Activated CD8-positive, alpha-beta memory T cell treated with anti-CD3 and anti-CD28 coated beads, Interleukin-2, amount 10 ng/mL, durations not matched to agents 7 days and 5 days (primary cell): ENCODE results near the gene HDGFL2. TPM values are rescaled to one million over a fixed set of nuclear protein-coding genes. Genes with fewer than 3 reads are reported as not detected.

Experiments
- ATAC-seq: fragments of 150-1000 bp; cut with Tn5 transposase; one replicate; pipeline ENCODE4 v1.10.0; 2021; ENCODE audit warnings: moderate library complexity
- CTCF ChIA-PET: fragments of 350-600 bp; sonication (Branson Sonifier 250); formaldehyde crosslinking; loops from one replicate; lab custom pipeline; 2021; ENCODE audit warnings: antibody characterized with exemption; lab: Charles Lee
- DNase-seq: peaks from one replicate; pipeline ENCODE4 v3.0.0-alpha.2; 2020
- H3K27ac Mint-ChIP-seq: one replicate; pipeline ENCODE4 v1.8.0; 2021; ENCODE audit warnings: mild to moderate bottlenecking, mixed read lengths
- H3K27me3 Mint-ChIP-seq: one replicate; pipeline ENCODE4 v1.8.0; 2021; ENCODE audit warnings: mixed read lengths
- H3K36me3 Mint-ChIP-seq: one replicate; pipeline ENCODE4 v1.8.0; 2021; ENCODE audit warnings: mild to moderate bottlenecking, mixed read lengths
- H3K4me1 Mint-ChIP-seq: one replicate; pipeline ENCODE4 v1.8.0; 2021; ENCODE audit warnings: mixed read lengths
- H3K4me3 Mint-ChIP-seq: one replicate; pipeline ENCODE4 v1.8.0; 2021; ENCODE audit warnings: mild to moderate bottlenecking, moderate library complexity, mixed read lengths
- H3K9me3 Mint-ChIP-seq: one replicate; pipeline ENCODE4 v1.8.0; 2022; ENCODE audit warnings: low read depth, mixed read lengths
- total RNA-seq, 2 experiments: library from RNA; stranded (reverse); gene quantifications; one replicate each; pipeline ENCODE4 v1.2.3, GENCODE V29; 2021

The HDGFL2 gene
- total RNA-seq, 2 experiments from 2014 or later = 57.8 to 60.2 TPM

- CTCF ChIA-PET = interaction anchor here (0.7 to 3.1 kb wide), 11 partner anchors 11 to 709 kb away, joined by 3 to 16 read pairs (median 5); partner anchors contain the start of genes CHAF1A, MRPL54, SH3GL1 and TMIGD2
- peak; percentile 99 for DNase-seq
These were observed 509 bp upstream of the HDGFL2 start for GRCh38 chr19:4471403-4472173.

DNA sequence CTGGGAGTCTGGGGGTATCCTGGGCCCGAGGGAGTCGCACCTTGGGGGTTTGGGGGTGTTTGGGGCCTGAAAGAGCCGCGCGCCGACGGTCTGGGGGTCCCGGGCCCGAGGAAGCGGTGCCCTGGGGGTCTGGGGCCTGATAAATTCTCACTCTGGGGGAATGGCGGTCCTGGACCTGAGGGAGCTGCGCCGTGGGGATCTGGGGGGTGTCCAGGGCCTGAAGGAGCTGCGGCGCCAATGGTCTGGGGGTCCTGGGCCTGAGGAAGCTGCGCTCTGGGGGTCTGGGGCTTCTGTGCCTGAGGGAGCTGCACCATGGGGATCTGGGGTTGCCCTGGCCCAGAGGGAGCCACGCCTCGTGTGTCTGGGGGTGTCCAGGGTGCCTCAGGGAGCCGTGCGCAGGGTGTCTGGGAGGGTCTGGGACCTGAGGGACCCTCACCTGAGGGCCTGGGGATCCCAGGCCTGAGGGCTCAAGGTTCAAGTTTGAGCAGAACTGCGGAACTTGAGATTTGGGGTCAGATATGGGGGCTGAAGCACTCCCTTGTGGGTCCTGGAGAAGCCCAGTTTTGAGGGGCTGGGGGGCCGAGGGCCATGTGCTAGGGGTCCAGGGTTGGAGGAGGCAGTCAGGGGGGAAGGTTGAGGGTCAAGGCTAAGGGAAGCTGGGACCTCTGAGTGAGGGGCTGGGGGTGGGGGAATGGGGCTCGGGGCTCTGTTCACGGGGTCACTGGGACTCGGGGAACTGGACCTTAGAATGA is 1.1 kb downstream of the HDGFL2 start:
- Mint-ChIP-seq H3K27ac (peak overlapping the region; percentile 59), H3K27me3 (no peaks in the 10 kb centered on the region), H3K4me1 (peaks cover 23% of the 10 kb centered on the region), H3K36me3 (peaks cover 5% of the 10 kb centered on the region), H3K4me3 (peak overlapping the region; percentile 72), H3K9me3 (no peaks in the 10 kb centered on the region)
- CTCF ChIA-PET = interaction anchor here (1.2 to 3.1 kb wide), 2 partner anchors 10 to 51 kb away, joined by 3 to 16 read pairs; no protein-coding TSS in a partner anchor
- ATAC-seq (no peak), DNase-seq (peak; percentile 40)

More at GRCh38 chr19:4471403-4472173, 509 bp upstream of the HDGFL2 start:
- Mint-ChIP-seq H3K9me3 (no peaks in the 10 kb centered on the region), H3K4me3 (no peak overlapping the region), H3K27me3 (no peaks in the 10 kb centered on the region), H3K36me3 (peaks cover 3% of the 10 kb centered on the region), H3K4me1 (peaks cover 23% of the 10 kb centered on the region), H3K27ac (no peak overlapping the region)
- peak; percentile 91 for ATAC-seq

- H3K4me1 Mint-ChIP-seq = peaks cover 23% of the 10 kb centered on the region
- no peak for ATAC-seq
- CTCF ChIA-PET = interaction anchor here (1.2 to 3.1 kb wide), 2 partner anchors 11 to 50 kb away, joined by 3 to 16 read pairs; no protein-coding TSS in a partner anchor
- peak overlapping the region; percentile 72 for H3K4me3 Mint-ChIP-seq
- peaks cover 5% of the 10 kb centered on the region for H3K36me3 Mint-ChIP-seq
- H3K9me3 Mint-ChIP-seq = no peaks in the 10 kb centered on the region
- peak overlapping the region; percentile 70 for H3K27ac Mint-ChIP-seq
- no peak for DNase-seq
- no peaks in the 10 kb centered on the region for H3K27me3 Mint-ChIP-seq
These were observed 1.8 kb downstream of the HDGFL2 start for GRCh38 chr19:4473763-4474513.

GRCh38 chr19:4474514-4475022 is 2.5 kb downstream of the HDGFL2 start:
- no peaks in the 10 kb centered on the region for H3K9me3 Mint-ChIP-seq
- no peak for DNase-seq
- peaks cover 5% of the 10 kb centered on the region for H3K36me3 Mint-ChIP-seq
- peaks cover 21% of the 10 kb centered on the region for H3K4me1 Mint-ChIP-seq
- ATAC-seq = no peak
- CTCF ChIA-PET = interaction anchor here (0.7 kb wide), 1 partner anchor 485 kb away, joined by 3 read pairs; no protein-coding TSS in a partner anchor
- peak overlapping the region; percentile 72 for H3K4me3 Mint-ChIP-seq
- H3K27me3 Mint-ChIP-seq = no peaks in the 10 kb centered on the region
- H3K27ac Mint-ChIP-seq = peak overlapping the region; percentile 70

DNA sequence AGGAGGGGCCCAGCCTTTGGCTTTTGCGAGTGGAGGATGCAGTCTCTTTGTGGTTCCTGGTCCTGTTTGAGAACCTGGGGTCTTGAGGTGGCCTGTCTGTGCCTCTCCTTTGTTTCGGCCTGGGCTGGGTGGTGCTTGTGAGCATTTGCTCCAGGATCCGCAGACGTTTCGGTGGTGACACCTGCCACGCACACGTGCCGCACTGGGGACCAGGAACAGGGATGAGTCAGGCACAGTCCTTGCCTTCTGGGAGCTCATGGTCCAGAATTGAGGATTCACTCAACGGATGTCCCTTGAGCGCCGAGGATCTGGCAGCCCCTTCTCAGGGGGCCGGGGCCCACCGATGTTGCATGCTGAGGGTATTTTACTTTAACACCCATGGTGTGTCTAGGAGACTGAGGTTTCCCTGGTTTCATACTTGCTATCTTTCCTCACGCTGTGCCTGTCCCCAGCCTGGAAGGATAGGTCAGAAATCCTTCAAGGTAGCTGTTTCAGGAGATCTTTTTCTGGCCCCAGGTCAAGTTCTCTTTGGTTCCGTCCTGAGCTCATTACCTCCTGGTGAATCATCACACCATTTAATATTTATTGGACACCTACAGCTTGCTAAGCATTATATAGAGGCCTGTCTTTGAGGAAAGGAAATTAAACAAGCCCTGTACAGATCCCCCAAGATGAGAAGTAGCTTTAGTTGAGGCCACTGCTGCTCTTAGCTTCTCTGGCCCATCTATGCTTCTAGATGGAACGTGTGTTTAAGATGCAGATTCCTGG is 5.1 kb downstream of the HDGFL2 start:
- H3K36me3 Mint-ChIP-seq = peaks cover 5% of the 10 kb centered on the region
- DNase-seq = no peak
- no peak overlapping the region for H3K27ac Mint-ChIP-seq
- CTCF ChIA-PET = interaction anchor here (0.7 kb wide), 1 partner anchor 48 kb away, joined by 3 read pairs; no protein-coding TSS in a partner anchor
- no peaks in the 10 kb centered on the region for H3K9me3 Mint-ChIP-seq
- H3K4me3 Mint-ChIP-seq = no peak overlapping the region
- ATAC-seq = no peak
- H3K4me1 Mint-ChIP-seq = peaks cover 16% of the 10 kb centered on the region
- H3K27me3 Mint-ChIP-seq = no peaks in the 10 kb centered on the region

DNA sequence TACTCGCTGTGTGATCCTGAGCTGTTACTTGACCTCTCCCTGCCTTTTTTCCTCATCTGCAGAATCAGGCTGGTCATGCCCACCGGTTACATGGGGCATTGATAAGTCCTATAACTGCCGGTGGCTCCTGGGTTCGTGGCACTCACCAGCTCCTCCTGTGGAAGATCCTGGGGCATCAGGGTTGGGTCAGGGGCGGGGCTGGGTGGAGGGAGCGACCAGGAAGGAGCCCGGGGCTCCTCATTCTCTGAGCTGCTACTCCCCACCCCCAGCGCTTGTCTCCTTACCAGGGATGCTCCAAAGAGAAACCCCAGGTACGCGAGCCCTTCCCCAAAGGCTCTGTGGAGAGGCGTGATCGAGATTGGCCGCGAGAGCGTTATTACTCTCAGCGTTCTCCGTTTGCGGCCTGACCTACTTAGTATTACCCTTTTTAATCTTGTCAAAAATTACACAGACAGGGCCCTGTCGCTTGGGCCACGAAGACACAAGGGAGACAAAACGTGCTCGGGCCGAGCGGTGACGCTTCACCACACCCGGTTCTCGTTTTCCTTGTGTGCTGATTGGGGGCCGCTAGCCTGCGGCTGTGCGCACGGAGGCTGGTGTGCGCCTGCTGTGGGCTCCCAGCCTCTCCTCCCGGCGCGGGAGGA is 10.7 kb downstream of the HDGFL2 start:
- H3K27me3 Mint-ChIP-seq = no peaks in the 10 kb centered on the region
- no peaks in the 10 kb centered on the region for H3K9me3 Mint-ChIP-seq
- CTCF ChIA-PET = no interaction called here
- DNase-seq (no peak), ATAC-seq (no peak)
- H3K4me3 Mint-ChIP-seq = no peak overlapping the region
- H3K4me1 Mint-ChIP-seq = peaks cover 3% of the 10 kb centered on the region
- H3K27ac Mint-ChIP-seq = no peak overlapping the region
- H3K36me3 Mint-ChIP-seq = peaks cover 12% of the 10 kb centered on the region

DNA sequence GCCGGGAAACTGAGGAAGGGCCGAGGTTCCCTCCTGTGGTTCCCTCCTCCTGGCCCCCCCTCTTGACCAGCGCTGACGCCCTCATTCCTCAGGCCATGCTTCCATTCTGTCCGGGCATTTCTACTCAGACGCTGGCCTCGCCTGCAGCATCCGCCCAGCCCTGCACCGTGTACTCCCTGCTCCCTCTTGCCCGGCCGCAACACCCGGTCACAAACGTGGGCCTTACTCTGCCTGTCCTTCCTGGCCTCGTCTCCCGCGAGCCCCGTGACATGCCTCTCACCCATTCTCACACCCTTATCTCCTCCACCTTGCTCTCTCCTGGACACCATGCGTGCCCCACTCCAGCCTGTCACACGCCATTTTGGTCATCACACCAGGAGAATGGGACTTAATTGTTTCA is 11.3 kb downstream of the HDGFL2 start:
- no peak for DNase-seq
- Mint-ChIP-seq H3K36me3 (peaks cover 10% of the 10 kb centered on the region), H3K27ac (no peak overlapping the region), H3K9me3 (no peaks in the 10 kb centered on the region), H3K4me1 (peaks cover 3% of the 10 kb centered on the region), H3K4me3 (no peak overlapping the region), H3K27me3 (no peaks in the 10 kb centered on the region)
- no peak for ATAC-seq
- CTCF ChIA-PET = interaction anchor here (0.7 kb wide), 1 partner anchor 274 kb away, joined by 3 read pairs; no protein-coding TSS in a partner anchor

- Mint-ChIP-seq H3K36me3 (peaks cover 25% of the 10 kb centered on the region), H3K27me3 (no peaks in the 10 kb centered on the region), H3K27ac (no peak overlapping the region), H3K9me3 (no peaks in the 10 kb centered on the region), H3K4me3 (no peak overlapping the region), H3K4me1 (peaks cover 3% of the 10 kb centered on the region)
- DNase-seq = no peak
- CTCF ChIA-PET = no interaction called here
- no peak for ATAC-seq
These were observed 15.5 kb downstream of the HDGFL2 start for GRCh38 chr19:4487572-4487971.

DNA sequence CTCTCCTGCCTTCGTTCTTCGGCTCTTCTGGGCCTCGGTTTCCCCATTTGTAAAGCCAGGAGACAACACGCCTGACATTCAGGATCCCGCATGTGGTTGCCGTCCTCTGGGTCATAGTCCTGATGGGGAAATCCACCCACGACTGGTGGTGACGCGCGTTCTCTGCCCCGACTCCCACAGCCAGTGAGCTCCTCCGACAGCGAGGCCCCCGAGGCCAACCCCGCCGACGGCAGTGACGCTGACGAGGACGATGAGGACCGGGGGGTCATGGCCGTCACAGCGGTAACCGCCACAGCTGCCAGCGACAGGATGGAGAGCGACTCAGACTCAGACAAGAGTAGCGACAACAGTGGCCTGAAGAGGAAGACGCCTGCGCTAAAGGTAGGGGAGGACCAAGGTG is 16.4 kb downstream of the HDGFL2 start:
- ATAC-seq (no peak), DNase-seq (no peak)
- CTCF ChIA-PET = no interaction called here
- Mint-ChIP-seq H3K4me1 (peaks cover 3% of the 10 kb centered on the region), H3K27ac (no peak overlapping the region), H3K4me3 (no peak overlapping the region), H3K27me3 (no peaks in the 10 kb centered on the region), H3K36me3 (peaks cover 23% of the 10 kb centered on the region), H3K9me3 (no peaks in the 10 kb centered on the region)

- H3K27ac Mint-ChIP-seq = no peak overlapping the region
- no peak overlapping the region for H3K4me3 Mint-ChIP-seq
- H3K9me3 Mint-ChIP-seq = no peaks in the 10 kb centered on the region
- ATAC-seq = no peak
- peaks cover 20% of the 10 kb centered on the region for H3K36me3 Mint-ChIP-seq
- CTCF ChIA-PET = no interaction called here
- no peaks in the 10 kb centered on the region for H3K4me1 Mint-ChIP-seq
- no peaks in the 10 kb centered on the region for H3K27me3 Mint-ChIP-seq
- DNase-seq = no peak
These were observed 19.3 kb downstream of the HDGFL2 start for GRCh38 chr19:4491446-4491845.

DNA sequence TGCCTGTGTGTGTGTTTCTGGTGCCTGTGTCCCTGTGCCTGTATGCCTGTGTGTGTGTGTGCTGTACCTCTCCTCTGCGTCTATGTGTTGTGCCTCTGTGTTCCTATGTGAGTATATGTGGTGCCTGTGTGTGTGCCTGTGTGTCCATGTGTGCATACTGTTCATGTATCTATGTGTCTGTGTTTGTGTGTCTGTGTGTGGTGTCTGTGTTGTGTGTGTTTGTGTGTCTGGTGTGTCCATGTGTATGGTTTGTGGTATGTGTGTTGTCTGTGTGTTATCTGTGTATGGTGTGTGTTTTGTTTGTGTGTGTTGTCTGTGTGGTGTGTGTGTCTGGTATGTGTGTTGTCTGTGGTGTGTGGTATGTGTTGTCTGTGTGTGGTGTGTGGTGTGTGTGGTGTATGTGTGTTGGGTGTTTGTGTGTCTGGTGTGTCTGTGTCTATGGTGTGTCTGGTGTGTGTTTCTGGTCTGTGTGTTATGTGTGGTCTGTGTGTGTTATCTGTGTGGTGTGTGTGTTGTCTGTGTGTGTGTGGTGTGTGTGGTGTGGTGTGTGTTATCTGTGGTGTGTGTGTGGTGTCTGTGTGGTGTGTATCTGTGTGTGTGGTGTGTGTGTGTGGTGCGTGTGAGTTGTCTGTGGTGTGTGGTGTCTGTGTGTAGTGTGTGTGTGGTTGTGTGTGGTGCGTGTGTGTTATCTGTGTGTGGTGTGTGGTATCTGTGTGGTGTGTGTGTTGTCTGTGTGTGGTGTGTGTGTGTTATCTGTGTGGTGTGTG is 20.4 kb downstream of the HDGFL2 start:
- H3K9me3 Mint-ChIP-seq = no peaks in the 10 kb centered on the region
- H3K36me3 Mint-ChIP-seq = peaks cover 18% of the 10 kb centered on the region
- H3K27me3 Mint-ChIP-seq = no peaks in the 10 kb centered on the region
- no peak overlapping the region for H3K27ac Mint-ChIP-seq
- no peak for DNase-seq
- no peak for ATAC-seq
- H3K4me3 Mint-ChIP-seq = no peak overlapping the region
- CTCF ChIA-PET = no interaction called here
- no peaks in the 10 kb centered on the region for H3K4me1 Mint-ChIP-seq
